GM12878 (cell line): ENCODE measurements around the gene EHMT2. TPM values are rescaled to one million over a fixed set of nuclear protein-coding genes. Genes with fewer than 3 reads are reported as not detected.
A peak's percentile ranks its signal among the peaks of the same experiment; 100 is the strongest.

Source experiments
- ATAC-seq: fragments of 200-7000 bp; cut with Tn5 transposase; 3 replicates; pipeline ENCODE4 v1.9.1; 2020; ENCODE audit warnings: mild to moderate bottlenecking, moderate library complexity
- BruUV-seq: library from RNA; stranded (reverse); fragments of 400-500 nt; replicated peaks from 2 replicates; lab custom pipeline; 2021; lab: Mats Ljungman, UMichigan
- CTCF ChIA-PET: fragments of 300-600 bp; sonication (Branson Sonifier 250); formaldehyde crosslinking; extraction: SDS; loops from one replicate; lab custom pipeline; 2021; ENCODE audit warnings: inconsistent platforms; lab: Yijun Ruan, JAX
- POLR2A ChIA-PET: fragments of 350-600 bp; formaldehyde crosslinking; extraction: SDS; loops from one replicate; lab custom pipeline; 2021; ENCODE audit warnings: inconsistent platforms; lab: Charles Lee
- RAD21 ChIA-PET: fragments of 300-600 bp; sonication (Branson Sonifier 250); formaldehyde crosslinking; loops from one replicate; lab custom pipeline; 2023; ENCODE audit warnings: antibody characterized with exemption; ENCODE audit not compliant: unreplicated experiment; lab: Charles Lee
- SMC1A ChIA-PET: fragments of 300-600 bp; sonication (Branson Sonifier 250); formaldehyde crosslinking; loops from one replicate; lab custom pipeline; 2023; ENCODE audit not compliant: unreplicated experiment, uncharacterized antibody; lab: Charles Lee
- DNase-seq: peaks from one replicate; pipeline ENCODE4 v3.0.0-alpha.2; 2011; ENCODE audit warnings: low read depth, low spot score
- FAIRE-seq: peaks from 3 replicates; lab custom pipeline; 2011; peaks lifted over from hg19 to GRCh38; lab: Jason Lieb, UNC
- H2AFZ ChIP-seq: 2 replicates; pipeline ENCODE4 v1.6.0; 2011; ENCODE audit warnings: low read depth, low read length, control low read depth; ENCODE audit not compliant: control insufficient read depth
- H3K27ac ChIP-seq: 2 replicates; pipeline ENCODE4 v1.5.1; 2011; ENCODE audit warnings: control low read depth; ENCODE audit not compliant: control insufficient read depth, insufficient read depth
- H3K27me3 ChIP-seq, 2 experiments: replicated peaks in 1 of 2; 2 replicates each; pipeline versions ENCODE4 v1.6.0 to v1.6.1; 2011; ENCODE audit warnings: low read length in 1 of 2; ENCODE audit not compliant: control insufficient read depth in 2 of 2, insufficient read depth in 2 of 2
- H3K36me3 ChIP-seq, 2 experiments: 2 replicates each; pipeline ENCODE4 v1.5.1; 2011; ENCODE audit warnings: low read length in 1 of 2; ENCODE audit not compliant: control insufficient read depth in 2 of 2, insufficient read depth in 2 of 2
- H3K4me1 ChIP-seq: 2 replicates; pipeline ENCODE4 v1.6.1; 2011; ENCODE audit warnings: mild to moderate bottlenecking, low read length, moderate library complexity, mixed read lengths; ENCODE audit not compliant: control insufficient read depth, insufficient read depth
- H3K4me2 ChIP-seq: 2 replicates; pipeline ENCODE4 v1.6.0; 2011; ENCODE audit warnings: control low read depth; ENCODE audit not compliant: control insufficient read depth, insufficient read depth
- H3K4me3 ChIP-seq: fragments of 200-600 bp; sonication (generic); 2 replicates; pipeline ENCODE4 v1.5.1; 2016
- H3K79me2 ChIP-seq: 2 replicates; pipeline ENCODE4 v1.6.0; 2011; ENCODE audit warnings: low read length; ENCODE audit not compliant: control insufficient read depth, insufficient read depth
- H3K9ac ChIP-seq: 2 replicates; pipeline ENCODE4 v1.8.0; 2011; ENCODE audit warnings: low read length, control low read depth, mixed read lengths; ENCODE audit not compliant: control insufficient read depth, insufficient read depth
- H3K9me3 ChIP-seq: replicated peaks from 3 replicates; pipeline ENCODE4 v1.5.1; 2011; ENCODE audit warnings: mild to moderate bottlenecking, low read length; ENCODE audit not compliant: control insufficient read depth, insufficient read depth
- H4K20me1 ChIP-seq: 2 replicates; pipeline ENCODE4 v1.6.0; 2011; ENCODE audit not compliant: control insufficient read depth, insufficient read depth
- CREB1 ChIP-seq: IDR thresholded peaks from 2 replicates; pipeline ENCODE4 v1.6.1; 2012; ENCODE audit warnings: low read depth, mild to moderate bottlenecking, inconsistent platforms
- FOS ChIP-seq: IDR thresholded peaks from 3 replicates; pipeline ENCODE4 v1.6.1; 2011; ENCODE audit warnings: borderline replicate concordance; ENCODE audit not compliant: insufficient read length; ENCODE audit errors: extremely low read depth
- FOXK2 ChIP-seq: fragments of 450-650 bp; IDR thresholded peaks from 2 replicates; pipeline ENCODE4 v1.6.1; 2017; ENCODE audit warnings: mild to moderate bottlenecking, moderate library complexity
- KAT2A ChIP-seq: conservative IDR thresholded peaks from 2 replicates; pipeline ENCODE4 v1.6.1; 2011; ENCODE audit warnings: low read depth, low read length; ENCODE audit not compliant: control insufficient read depth
- NBN ChIP-seq: fragments of 450-650 bp; IDR thresholded peaks from 2 replicates; pipeline ENCODE4 v1.6.1; 2016
- NRF1 ChIP-seq: conservative IDR thresholded peaks from 2 replicates; pipeline ENCODE4 v1.6.1; 2011; ENCODE audit warnings: mild to moderate bottlenecking, low read depth, low read length, improper control_type of control experiment
- POLR2A ChIP-seq: IDR thresholded peaks from 2 replicates; pipeline ENCODE4 v1.6.1; 2011; ENCODE audit warnings: low read depth, mild to moderate bottlenecking, low read length
- RCOR1 ChIP-seq: conservative IDR thresholded peaks from 2 replicates; pipeline ENCODE4 v1.6.1; 2012; ENCODE audit warnings: low read depth, low read length, improper control_type of control experiment
- SP1 ChIP-seq: IDR thresholded peaks from one replicate; pipeline ENCODE4 v1.6.1; 2011; ENCODE audit warnings: low read depth, low read length
- ZNF24 ChIP-seq: fragments of 450-650 bp; IDR thresholded peaks from 2 replicates; pipeline ENCODE4 v1.6.1; 2017; ENCODE audit warnings: antibody characterized with exemption, mild to moderate bottlenecking
- ZZZ3 ChIP-seq: IDR thresholded peaks from 2 replicates; pipeline ENCODE4 v1.6.1; 2011; ENCODE audit warnings: low read depth; ENCODE audit not compliant: control insufficient read depth, insufficient read length
- WGBS: methylation state at CpG from one replicate; pipeline ENCODE4 v1.1.6; 2016; ENCODE audit warnings: low lambda C conversion rate; ENCODE audit not compliant: insufficient replicate concordance, insufficient coverage; ENCODE audit errors: missing lambda C conversion rate; 5-methylcytosine and 5-hydroxymethylcytosine counted together
- in situ Hi-C: fragments of 300-500 bp; cut with MboI; formaldehyde crosslinking; loops from 9 replicates; pipeline ENCODE4 v1.14.3; 2018; ENCODE audit warnings: mixed read lengths
- intact Hi-C: fragments of 100-400 bp; cut with micrococcal nuclease; formaldehyde crosslinking; loops from one replicate; pipeline ENCODE4 v1.14.2; 2022; ENCODE audit not compliant: unreplicated experiment
- polyA plus RNA-seq, 11 experiments: library from polyadenylated mRNA; depleted of rRNA in 4 of 11; unstranded in 6 of 11; stranded (reverse) in 5 of 11; fragments of >200 nt; fragmentation: Nextera tagmentation in 4 of 11; fragmentation: Illumina TruSeq in 1 of 11; extraction: Ambion mirVana in 4 of 11; extraction: Trizol in 1 of 11; gene quantifications; 1 replicate in 1 of 11; 2 replicates in 10 of 11; pipeline versions ENCODE4 v1.2.1 to v1.2.3, GENCODE V29; 2011 to 2016; ENCODE audit warnings: inconsistent platforms in 2 of 11, missing spikeins in 2 of 11, low read depth in 1 of 11
- total RNA-seq, 4 experiments: library from RNA; depleted of rRNA in 3 of 4; stranded (reverse); fragments of >200 nt in 3 of 4; fragmentation: Illumina TruSeq in 1 of 4; extraction: Trizol in 1 of 4; gene quantifications; 2 replicates each; pipeline versions ENCODE4 v1.2.1 to v1.2.3, GENCODE V29; 2013 to 2021
- TF ChIP-seq, protein P1 (sequence below): IDR thresholded peaks from 2 replicates; pipeline ENCODE4 v1.6.1; 2012; ENCODE audit warnings: low read depth, low read length, improper control_type of control experiment
- TF ChIP-seq, protein P2 (sequence below): IDR thresholded peaks from 2 replicates; pipeline ENCODE4 v1.6.1; 2011; ENCODE audit warnings: low read depth, low read length, improper control_type of control experiment, borderline replicate concordance
- TF ChIP-seq, protein P3 (sequence below): fragments of 450-650 bp; IDR thresholded peaks from 2 replicates; pipeline ENCODE4 v1.6.1; 2018; ENCODE audit warnings: borderline replicate concordance, mild to moderate bottlenecking; ENCODE audit not compliant: partially characterized antibody

Gene EHMT2
- total and polyA plus RNA-seq, 10 of the 15 experiments (the other 5 are each of a cell fraction or from before 2014, with no cell fraction given), result 1.7 to 53.2 (median 36.3) TPM

DNA sequence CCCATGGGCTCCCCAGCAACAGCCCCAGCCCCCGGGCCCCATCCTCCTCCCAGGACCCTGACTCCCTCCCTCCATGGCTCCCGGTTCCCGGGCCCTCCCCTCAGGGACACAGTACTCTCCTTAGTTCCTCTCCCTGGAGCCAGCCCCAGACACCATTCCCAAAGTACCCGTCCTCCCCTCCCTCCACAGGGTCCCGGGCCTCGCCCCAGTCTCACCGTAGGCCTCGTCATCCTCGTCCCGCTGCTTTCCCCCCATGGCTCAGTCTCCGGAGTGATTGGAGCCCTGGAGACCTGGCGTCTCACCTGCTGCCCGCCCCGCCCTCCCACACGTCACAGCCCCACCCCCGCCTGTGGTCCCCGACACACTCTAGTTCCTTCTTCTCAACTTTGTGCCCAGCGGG is 18.8 kb downstream of the EHMT2 start, which contains the start of gene SLC44A4:
Gene SLC44A4 (minus strand): TSS at position 272 of the 400 bp plus-strand sequence. CDS start 17 bp downstream, at position 255.
- no peak for ATAC-seq
- no peak within 1 kb of the TSS for H2AFZ ChIP-seq
- SMC1A ChIA-PET, result no interaction called here
- H3K9ac ChIP-seq, result no peak within 1 kb of the TSS
- peaks cover 0 to 16% of the 10 kb centered on the region in 2 experiments; a peak in 3 of 4 replicates for H3K36me3 ChIP-seq
- BruUV-seq, result no TSS peak
- no peak for TF ChIP-seq KAT2A
- TF ChIP-seq POLR2A, result 0 out of 2 replicates have a peak, but pooled peaks have one; percentile 16
- TF ChIP-seq, all 136 proteins: peak for 1
- Histone ChIP-seq H3K4me2 (no peak within 1 kb of the TSS), H3K27ac (no peak within 1 kb of the TSS), H4K20me1 (no peaks in the 10 kb centered on the region), H3K27me3 (no peaks in the 10 kb centered on the region), H3K79me2 (no peaks in the 10 kb centered on the region), H3K9me3 (no peaks in the 10 kb centered on the region), H3K4me3 (no peak within 1 kb of the TSS), H3K4me1 (no peaks in the 10 kb centered on the region)
- in situ Hi-C loops (no loop called here), intact Hi-C loops (no loop called here)
- CTCF ChIA-PET, result interaction anchor here (0.5 to 0.9 kb wide), 2 partner anchors 8 to 31 kb away, joined by 3 read pairs; no protein-coding TSS in a partner anchor
- no peak for DNase-seq
- POLR2A ChIA-PET, result no interaction called here
- RAD21 ChIA-PET, result no interaction called here
- 84% methylated on average over 10 of the region's 18 CpGs for WGBS
- no peak for FAIRE-seq

DNA sequence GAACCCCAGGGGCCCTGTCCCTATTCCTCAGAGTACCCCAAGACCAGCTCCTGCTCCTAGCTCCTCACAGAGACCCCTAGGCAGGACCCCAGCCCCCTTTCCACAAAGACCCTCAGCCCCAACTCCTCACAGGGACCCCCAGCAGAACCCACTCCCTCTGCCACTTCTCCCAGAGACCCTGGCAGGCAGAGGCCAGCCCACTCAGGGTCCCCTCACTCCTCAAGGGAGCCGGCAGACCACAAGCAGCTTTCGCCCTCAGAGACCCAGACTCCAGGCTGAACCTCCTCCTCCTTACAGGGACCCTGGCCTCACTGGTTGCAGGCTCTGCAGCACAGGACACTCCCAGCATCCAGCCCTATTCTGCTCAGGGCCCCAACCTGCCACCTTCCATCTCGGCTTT is 19.3 kb downstream of the EHMT2 start:
- Histone ChIP-seq H3K4me2 (no peak overlapping the region), H3K9ac (no peak overlapping the region), H4K20me1 (no peaks in the 10 kb centered on the region), H3K36me3 (peaks cover 0 to 14% of the 10 kb centered on the region in 2 experiments; a peak in 3 of 4 replicates), H3K9me3 (no peaks in the 10 kb centered on the region), H3K4me3 (no peak overlapping the region), H3K79me2 (no peaks in the 10 kb centered on the region), H3K27ac (no peak overlapping the region), H3K4me1 (no peaks in the 10 kb centered on the region), H2AFZ (no peak overlapping the region), H3K27me3 (no peaks in the 10 kb centered on the region)
- intact Hi-C loops (no loop called here), in situ Hi-C loops (no loop called here)
- WGBS, result 55% methylated on average over 3 of the region's 3 CpGs
- ATAC-seq, result no peak
- ChIA-PET CTCF (interaction anchor here (0.9 kb wide), 1 partner anchor 9 kb away, joined by 3 read pairs; no protein-coding TSS in a partner anchor), SMC1A (no interaction called here), RAD21 (no interaction called here), POLR2A (no interaction called here)
- no peak for DNase-seq
- no TSS peak for BruUV-seq
- FAIRE-seq, result no peak
- TF ChIP-seq, protein P1, sequence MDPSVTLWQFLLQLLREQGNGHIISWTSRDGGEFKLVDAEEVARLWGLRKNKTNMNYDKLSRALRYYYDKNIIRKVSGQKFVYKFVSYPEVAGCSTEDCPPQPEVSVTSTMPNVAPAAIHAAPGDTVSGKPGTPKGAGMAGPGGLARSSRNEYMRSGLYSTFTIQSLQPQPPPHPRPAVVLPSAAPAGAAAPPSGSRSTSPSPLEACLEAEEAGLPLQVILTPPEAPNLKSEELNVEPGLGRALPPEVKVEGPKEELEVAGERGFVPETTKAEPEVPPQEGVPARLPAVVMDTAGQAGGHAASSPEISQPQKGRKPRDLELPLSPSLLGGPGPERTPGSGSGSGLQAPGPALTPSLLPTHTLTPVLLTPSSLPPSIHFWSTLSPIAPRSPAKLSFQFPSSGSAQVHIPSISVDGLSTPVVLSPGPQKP, result no peak
- TF ChIP-seq CREB1 (no peak), ZNF24 (no peak), NBN (no peak), NRF1 (no peak), RCOR1 (no peak), SP1 (no peak), FOS (no peak), FOXK2 (no peak), ZZZ3 (no peak), KAT2A (no peak)
- TF ChIP-seq, protein P2, sequence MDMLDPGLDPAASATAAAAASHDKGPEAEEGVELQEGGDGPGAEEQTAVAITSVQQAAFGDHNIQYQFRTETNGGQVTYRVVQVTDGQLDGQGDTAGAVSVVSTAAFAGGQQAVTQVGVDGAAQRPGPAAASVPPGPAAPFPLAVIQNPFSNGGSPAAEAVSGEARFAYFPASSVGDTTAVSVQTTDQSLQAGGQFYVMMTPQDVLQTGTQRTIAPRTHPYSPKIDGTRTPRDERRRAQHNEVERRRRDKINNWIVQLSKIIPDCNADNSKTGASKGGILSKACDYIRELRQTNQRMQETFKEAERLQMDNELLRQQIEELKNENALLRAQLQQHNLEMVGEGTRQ, result no peak
- TF ChIP-seq, protein P3, sequence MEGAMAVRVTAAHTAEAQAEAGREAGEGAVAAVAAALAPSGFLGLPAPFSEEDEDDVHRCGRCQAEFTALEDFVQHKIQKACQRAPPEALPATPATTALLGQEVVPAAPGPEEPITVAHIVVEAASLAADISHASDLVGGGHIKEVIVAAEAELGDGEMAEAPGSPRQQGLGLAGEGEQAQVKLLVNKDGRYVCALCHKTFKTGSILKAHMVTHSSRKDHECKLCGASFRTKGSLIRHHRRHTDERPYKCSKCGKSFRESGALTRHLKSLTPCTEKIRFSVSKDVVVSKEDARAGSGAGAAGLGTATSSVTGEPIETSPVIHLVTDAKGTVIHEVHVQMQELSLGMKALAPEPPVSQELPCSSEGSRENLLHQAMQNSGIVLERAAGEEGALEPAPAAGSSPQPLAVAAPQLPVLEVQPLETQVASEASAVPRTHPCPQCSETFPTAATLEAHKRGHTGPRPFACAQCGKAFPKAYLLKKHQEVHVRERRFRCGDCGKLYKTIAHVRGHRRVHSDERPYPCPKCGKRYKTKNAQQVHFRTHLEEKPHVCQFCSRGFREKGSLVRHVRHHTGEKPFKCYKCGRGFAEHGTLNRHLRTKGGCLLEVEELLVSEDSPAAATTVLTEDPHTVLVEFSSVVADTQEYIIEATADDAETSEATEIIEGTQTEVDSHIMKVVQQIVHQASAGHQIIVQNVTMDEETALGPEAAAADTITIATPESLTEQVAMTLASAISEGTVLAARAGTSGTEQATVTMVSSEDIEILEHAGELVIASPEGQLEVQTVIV, result no peak
